ENCODE results near the gene HOXC11. TPM values are rescaled to one million over a fixed set of nuclear protein-coding genes. Genes with fewer than 3 reads are reported as not detected.

The HOXC11 gene
- total RNA-seq, 1 donor, result under 0.01 TPM

DNA sequence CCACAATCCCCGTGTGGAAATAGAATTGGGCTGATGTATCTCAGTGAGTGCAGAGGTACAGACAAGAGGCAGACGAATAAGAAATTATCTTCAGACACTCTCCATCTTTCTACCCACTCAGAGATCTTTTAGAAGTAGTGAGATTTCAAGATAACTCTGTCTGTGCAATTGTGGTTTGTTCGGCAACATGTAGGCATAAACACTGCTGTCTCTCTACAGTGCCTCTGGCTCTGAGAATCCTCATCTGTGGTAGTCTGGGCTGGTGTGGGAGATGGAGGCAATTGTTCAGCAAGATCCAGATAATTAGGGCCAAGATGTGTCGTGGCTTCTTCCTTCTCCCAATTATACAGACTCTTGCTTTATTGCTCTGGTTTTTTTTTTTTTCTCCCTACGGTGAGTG lies 31.2 kb upstream of the HOXC11 start:
- DNase-seq (ENCODE audit: low read depth in 2 of 3, low spot score in 2 of 3), result no peak

DNA sequence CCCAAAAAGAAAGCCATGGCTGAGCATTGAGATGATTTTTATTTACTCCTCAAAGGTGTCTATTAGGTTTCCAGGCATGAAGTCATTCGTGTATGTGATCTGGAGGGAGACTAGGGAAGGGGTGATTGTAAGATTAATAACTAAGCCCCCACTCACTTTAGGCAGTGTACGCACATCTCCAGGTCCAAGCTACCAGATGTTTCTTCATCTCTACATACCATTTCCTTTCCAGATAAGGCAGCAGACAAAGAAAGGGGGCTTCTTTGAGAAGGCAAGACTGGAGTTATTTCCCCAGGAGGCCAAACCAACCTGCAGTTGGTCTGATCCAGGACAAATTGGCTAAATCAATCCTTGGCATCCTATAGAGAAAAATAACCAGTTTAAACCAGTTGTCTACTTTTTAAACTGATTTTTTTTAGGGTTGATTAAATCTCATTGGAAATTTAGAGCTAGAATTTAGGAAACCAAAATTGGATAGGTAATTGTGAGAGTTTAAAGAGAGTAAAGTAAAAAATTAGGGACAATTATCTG lies 30.4 kb upstream of the HOXC11 start:
- no peak for DNase-seq (ENCODE audit: low read depth in 2 of 3, low spot score in 2 of 3)

DNA sequence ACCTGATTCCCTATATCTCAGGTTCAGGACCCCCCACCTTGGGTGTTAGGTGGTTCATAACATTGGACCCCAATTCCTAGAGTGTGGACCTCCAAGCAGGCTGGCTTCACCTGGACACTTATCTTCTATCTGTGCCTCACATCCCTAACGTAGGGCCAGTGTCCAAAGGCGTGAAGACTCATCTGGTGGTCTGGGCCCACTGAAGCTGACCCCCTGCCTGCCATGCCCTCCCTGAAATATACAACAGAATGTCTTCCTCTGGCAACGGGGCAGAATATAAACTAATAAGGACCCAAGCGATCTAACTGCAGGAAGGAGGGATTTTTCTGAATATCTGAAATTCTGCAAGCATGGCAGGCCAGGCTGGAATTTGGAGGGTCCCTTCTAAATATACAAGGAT lies 28.7 kb upstream of the HOXC11 start:
- DNase-seq (ENCODE audit: low read depth in 2 of 3, low spot score in 2 of 3), result no peak

DNA sequence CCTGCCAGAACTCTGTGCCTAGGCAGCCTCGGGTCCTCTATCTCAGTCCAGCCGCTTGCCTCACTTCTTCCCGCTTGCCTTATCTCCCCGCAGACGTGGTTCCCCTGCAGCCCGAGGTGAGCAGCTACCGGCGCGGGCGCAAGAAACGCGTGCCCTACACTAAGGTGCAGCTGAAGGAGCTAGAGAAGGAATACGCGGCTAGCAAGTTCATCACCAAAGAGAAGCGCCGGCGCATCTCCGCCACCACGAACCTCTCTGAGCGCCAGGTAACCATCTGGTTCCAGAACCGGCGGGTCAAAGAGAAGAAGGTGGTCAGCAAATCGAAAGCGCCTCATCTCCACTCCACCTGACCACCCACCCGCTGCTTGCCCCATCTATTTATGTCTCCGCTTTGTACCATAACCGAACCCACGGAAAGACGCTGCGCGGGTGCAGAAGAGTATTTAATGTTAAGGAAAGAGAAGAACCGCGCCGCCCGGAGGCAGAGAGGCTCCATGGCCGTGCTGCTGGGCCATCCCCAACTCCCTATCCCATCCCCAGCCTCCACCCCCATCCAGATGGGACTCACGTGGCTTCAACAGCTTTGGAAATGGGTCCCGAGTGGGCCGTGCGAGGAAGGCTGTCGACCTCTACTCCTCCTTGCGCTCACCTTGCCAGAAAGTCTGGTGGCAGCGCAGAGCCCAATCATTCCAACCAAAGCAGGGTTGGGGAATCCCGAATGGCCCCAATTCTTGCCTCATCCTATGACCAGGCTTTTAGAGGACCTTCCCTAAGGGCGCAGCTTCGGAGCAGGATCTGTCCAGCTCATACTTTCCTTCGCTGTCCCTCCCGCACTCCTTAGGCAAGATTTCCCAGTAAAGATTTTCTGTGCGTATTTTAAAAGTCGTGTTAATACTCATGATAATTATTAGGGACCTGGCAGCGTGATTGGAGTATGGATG lies 27.7 kb upstream of the HOXC11 start:
- DNase-seq (ENCODE audit: low read depth in 2 of 3, low spot score in 2 of 3), result no peak

DNA sequence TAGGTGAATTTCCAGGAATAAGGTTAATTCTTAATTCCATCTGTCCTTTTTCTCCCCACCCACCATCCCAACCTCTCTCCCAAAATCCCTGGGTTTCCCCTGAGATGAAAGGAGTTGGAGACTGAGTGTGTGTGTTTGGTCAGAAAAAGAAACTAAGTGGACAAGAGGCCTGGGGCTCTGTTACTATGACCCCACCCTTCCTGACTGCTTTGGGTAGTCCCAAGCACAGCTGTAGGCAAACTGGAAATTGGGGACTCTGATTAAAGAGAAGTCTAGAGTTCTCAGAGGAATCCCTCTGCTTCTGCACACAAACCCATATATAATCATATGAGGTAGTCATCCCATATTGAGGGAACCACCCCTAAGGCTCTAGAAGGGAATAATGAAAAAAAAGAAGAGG lies 25.2 kb upstream of the HOXC11 start:
- DNase-seq (ENCODE audit: low read depth in 2 of 3, low spot score in 2 of 3), result no peak

- DNase-seq (ENCODE audit: low read depth in 2 of 3, low spot score in 2 of 3), result no peak
Observed at GRCh38 chr12:53948650-53949593, 24.0 kb upstream of the HOXC11 start.

GRCh38 chr12:53949631-53950436 lies 23.1 kb upstream of the HOXC11 start:
- DNase-seq (ENCODE audit: low read depth in 2 of 3, low spot score in 2 of 3), result no peak

GRCh38 chr12:53950437-53950773 lies 22.5 kb upstream of the HOXC11 start:
- no peak for DNase-seq (ENCODE audit: low read depth in 2 of 3, low spot score in 2 of 3)

- DNase-seq (ENCODE audit: low read depth in 2 of 3, low spot score in 2 of 3), result no peak
Observed at GRCh38 chr12:53950789-53951576, 21.9 kb upstream of the HOXC11 start.

- no peak for DNase-seq (ENCODE audit: low read depth in 2 of 3, low spot score in 2 of 3)
Observed at GRCh38 chr12:53951577-53952334, 21.2 kb upstream of the HOXC11 start.

DNA sequence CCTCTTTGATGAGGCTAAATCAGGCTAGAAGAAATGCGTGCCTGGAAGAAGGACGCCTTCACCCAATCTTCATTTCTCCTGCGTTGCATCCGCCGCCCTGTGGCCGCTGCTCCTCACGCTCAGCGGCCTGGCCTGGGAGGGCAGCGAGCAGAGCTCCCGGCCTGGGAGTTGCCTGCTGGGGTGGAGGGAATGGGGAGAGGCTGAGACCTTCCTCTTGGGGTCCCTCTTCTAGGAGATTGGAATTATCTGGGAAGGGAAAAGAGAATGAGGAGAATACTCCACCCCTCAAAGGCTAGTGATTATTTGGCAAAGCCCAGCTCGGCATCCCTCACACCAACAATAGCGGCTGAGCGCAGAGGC lies 20.6 kb upstream of the HOXC11 start:
- DNase-seq (ENCODE audit: low read depth in 2 of 3, low spot score in 2 of 3), result no peak

- no peak for DNase-seq (ENCODE audit: low read depth in 2 of 3, low spot score in 2 of 3)
Observed at GRCh38 chr12:53952871-53953734, 19.8 kb upstream of the HOXC11 start.

GRCh38 chr12:53953831-53954693 lies 18.9 kb upstream of the HOXC11 start:
- no peak for DNase-seq (ENCODE audit: low read depth in 2 of 3, low spot score in 2 of 3)

DNA sequence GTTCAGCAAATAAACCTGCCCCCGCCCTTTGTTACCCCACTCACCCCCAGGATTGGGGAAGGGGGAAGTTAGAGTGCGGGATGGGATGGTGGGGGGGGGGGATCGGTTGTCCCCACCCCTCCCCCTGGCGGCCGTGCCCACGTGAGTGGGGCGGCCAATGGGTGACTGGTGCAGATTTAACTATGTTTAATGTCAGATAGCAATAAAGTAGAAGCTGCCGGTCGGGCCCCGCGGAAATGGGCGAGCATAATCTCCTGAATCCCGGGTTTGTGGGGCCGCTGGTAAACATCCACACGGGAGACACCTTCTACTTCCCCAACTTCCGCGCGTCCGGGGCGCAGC lies 18.3 kb upstream of the HOXC11 start, which contains the start of gene HOXC12:
HOXC12 (plus strand) TSS at position 210 of the 342 bp plus-strand sequence; CDS start at position 237, 27 bp downstream.
- no peak for DNase-seq (ENCODE audit: low read depth in 2 of 3, low spot score in 2 of 3)

- no peak for DNase-seq (ENCODE audit: low read depth in 2 of 3, low spot score in 2 of 3)
Observed at GRCh38 chr12:53955036-53955775, 17.7 kb upstream of the HOXC11 start.

- no peak for DNase-seq (ENCODE audit: low read depth in 2 of 3, low spot score in 2 of 3)
Observed at GRCh38 chr12:53955776-53956250, 17.1 kb upstream of the HOXC11 start.

Data from hematopoietic multipotent progenitor cell (in vitro differentiated cells).